Medulla oblongata (tissue), 1 donor: ENCODE data around the gene C1QL1.

Source experiments
- DNase-seq: peaks from one replicate; pipeline ENCODE4 v3.0.0-alpha.2; 2015; ENCODE audit errors: extremely low spot score

The C1QL1 gene

GRCh38 chr17:44932096-44932786 is 35.9 kb downstream of the C1QL1 start:
- DNase-seq = no peak

DNA sequence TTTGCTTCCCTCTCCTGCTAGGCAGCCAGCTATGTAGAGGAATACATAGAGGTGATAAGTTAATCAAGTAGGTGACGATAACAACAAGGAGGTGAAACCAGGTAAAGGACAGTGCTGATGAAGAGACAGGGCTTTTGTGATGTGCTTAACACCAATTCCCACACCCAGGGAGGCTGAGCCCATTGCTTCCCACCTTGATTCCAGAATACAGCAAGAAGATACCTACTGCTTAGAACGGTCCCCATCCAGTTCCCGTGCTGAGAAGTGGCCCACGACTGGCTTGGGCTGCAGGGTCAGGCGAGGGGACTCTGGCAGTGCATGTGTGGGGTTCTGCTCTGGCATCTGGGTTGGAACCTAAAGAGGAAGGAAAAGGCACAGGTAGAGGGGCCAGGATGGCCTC is 36.7 kb downstream of the C1QL1 start:
- no peak for DNase-seq

- no peak for DNase-seq
These were observed 37.4 kb downstream of the C1QL1 start for GRCh38 chr17:44930667-44931066.

DNA sequence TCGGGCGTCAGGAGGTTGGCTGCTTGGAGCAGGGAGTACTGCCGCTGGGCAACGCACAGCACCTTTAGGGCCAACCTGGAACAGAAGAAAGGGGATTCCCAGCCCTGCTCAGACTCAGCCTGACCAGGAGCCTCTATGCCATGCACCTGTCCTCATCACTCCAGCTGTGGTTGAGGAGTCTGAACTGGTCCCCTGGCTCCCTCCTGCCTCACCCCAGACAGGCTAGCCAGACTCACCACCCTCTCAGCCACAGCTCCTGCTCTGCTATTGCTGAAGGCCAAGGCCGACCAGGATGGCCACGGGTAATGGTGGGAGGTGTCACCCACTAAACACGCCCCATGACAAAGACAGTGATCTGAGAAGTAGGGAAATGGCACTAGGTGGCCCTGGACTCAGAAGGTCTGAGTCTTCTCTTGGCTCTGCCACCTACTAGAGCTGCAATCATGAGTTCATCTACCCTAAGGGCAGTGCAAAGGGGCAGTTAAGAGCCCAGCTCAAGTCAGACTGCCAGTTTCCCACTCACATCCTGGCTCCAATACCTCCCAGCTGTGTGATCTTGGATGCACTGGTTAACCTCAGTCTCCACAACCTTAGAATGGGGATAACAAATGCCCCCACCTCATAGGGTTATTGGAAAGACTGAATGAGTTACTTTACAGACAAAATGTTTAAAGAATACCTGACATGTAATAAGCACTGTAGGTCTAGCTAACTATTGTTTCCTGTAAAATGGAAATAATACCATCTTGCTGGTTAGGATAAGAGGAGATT is 39.0 kb downstream of the C1QL1 start:
- DNase-seq = no peak

DNA sequence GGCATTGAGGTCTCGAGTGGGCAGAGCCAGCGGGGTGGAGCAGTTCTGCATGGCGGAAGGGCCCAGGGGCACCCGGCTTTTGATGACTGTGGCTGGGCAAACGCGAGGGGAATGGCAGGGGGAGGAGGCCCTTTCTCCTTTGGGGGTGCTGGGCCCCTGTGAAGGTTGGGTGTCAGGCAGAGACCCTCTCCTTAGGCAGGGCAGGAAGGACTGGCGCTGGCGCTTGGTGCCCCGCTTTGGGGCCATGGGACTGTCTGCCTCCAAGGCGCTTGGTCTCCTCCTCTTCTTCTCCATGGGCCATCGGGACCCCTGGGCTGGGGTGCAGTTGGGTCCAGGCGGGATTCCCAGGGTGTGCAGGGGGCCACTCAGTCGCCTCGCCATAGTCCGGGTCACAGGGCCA is 40.0 kb downstream of the C1QL1 start:
- no peak for DNase-seq

DNA sequence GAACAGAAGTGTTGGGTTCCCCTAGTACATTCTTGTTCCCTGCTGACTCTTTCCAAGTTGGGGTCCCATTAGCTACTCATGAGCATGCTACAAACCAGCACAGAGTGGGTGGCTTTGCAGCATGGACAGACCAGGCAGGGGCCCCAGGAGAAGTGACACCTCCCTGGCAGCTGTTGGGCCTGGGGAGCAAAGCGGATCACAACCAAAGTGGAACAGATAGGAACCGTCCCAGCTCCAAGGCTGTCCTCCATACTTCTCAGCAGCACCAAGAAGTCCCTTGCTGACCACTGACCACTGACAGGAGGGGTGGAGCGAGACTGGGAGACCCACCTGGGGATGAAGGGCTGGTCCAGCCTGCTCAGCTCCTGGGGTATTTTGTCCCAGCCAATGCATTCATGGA is 40.4 kb downstream of the C1QL1 start:
- no peak for DNase-seq

GRCh38 chr17:44926821-44927525 is 41.1 kb downstream of the C1QL1 start:
- no peak for DNase-seq

- no peak for DNase-seq
These were observed 42.1 kb downstream of the C1QL1 start for GRCh38 chr17:44925731-44926697.

GRCh38 chr17:44924107-44924544 is 44.0 kb downstream of the C1QL1 start:
- no peak for DNase-seq

DNA sequence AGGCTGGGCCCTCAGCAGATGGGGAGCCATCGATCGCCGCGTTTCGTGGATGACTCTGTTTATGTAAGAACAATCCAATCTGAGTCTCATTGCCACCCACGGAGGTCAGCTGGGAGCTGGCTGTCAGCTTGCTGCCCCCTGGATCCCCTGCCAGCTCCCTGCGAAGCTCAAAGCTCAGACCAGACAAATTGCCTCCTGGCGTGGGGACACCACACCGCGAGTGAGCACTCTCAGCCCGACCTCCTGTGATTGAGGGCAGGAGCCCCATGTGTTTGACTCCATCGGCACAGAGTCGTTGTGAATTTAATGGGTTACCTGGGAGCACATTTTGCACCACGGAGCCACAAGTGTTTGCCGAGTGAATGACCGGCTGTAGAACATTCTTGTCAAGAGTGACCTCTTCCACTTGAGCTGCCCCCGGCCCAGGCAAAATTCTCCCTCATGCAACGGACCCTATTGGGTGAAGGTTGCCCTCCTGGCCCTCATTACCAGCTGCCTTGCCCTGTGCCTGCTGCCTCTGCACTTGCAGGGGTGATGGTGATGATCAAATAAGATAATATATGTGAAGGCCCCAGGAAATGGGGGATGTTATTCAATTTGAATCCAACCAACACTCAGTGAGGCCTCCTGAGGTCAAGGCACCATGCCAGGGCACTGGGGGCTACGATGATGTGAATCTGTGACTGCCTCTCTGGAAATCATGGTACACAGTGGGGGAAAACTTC is 45.2 kb downstream of the C1QL1 start:
- no peak for DNase-seq

GRCh38 chr17:44922136-44922535 is 46.0 kb downstream of the C1QL1 start:
- DNase-seq = no peak

GRCh38 chr17:44921122-44921882 is 46.8 kb downstream of the C1QL1 start:
- DNase-seq = no peak

DNA sequence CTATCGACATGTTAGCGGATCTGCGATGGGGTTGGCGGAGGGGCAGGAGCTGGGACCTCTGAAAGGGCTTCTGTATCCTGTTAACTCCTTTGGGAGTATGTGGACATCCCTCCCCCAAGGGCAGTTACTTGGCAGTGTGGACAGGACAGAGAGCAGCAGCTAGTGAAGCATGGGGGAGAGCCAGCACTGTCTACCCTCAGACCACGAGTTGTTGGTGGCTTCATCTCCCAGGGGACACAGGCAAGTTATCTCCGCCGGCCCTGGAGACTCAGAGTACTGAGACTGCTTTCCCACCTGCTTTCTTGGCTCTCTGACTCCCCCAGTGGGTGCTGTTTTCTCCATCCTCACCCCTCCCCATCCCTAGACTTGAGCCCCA is 47.5 kb downstream of the C1QL1 start:
- DNase-seq = no peak

GRCh38 chr17:44919885-44920564 is 48.1 kb downstream of the C1QL1 start:
- peak; percentile 94 for DNase-seq

DNA sequence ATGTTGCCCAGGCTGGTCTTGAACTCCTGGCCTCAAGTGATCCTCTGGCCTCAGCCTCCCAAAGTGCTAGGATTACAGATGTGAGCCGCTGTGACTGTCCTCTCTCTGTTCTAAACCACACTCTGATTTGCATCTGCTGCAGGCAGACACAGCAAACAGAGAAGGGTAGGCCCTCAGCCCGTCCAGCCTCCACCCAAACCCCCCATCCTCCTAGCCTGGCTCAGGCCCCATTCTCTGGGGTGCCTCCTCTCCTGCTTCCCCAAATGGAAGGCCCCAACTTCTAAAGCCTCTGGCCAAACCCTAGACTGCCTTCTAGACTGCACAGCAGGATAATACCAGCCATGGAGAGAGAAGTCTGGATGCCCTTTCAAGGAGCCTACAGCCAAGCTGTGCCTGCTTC is 48.7 kb downstream of the C1QL1 start:
- DNase-seq = no peak

DNA sequence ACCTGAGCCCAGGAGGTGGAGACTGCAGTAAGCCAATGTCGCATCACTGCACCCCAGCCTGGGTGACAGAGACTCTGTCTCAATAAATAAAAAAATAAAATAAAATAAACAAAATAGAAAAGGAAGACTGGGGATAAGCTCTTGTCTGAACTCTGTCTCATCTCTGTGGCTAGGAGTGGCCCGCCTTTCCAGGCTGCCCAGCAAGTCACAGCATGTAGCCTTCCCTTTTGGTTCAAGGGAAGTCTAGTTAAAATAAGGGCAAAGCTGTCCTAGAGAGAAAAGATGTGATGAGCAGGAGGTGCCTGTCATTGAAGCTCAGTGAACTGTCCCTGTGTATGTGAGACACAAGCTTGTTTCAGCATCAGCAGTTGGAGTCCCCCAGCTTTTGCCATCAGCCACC is 50.1 kb downstream of the C1QL1 start:
- DNase-seq = no peak

DNA sequence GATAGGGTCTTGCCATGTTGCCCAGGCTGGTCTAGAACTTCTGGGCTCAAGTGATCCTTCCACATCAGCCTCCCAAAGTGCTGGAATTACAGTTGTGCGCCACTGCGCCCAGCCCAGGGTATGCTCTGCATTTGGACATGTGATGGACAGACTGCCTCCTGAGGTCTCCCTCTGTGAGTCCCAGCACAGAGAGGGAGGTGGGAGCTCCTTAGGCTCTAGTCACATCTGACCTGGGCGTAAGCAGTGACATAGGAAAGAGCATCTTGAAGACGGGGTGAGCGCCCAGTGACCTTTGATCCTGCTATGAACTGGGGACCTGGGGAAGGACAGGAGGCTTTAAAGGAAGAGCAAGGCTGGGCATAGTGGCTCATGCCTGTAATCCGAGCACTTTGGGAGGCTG is 50.6 kb downstream of the C1QL1 start:
- no peak for DNase-seq

DNA sequence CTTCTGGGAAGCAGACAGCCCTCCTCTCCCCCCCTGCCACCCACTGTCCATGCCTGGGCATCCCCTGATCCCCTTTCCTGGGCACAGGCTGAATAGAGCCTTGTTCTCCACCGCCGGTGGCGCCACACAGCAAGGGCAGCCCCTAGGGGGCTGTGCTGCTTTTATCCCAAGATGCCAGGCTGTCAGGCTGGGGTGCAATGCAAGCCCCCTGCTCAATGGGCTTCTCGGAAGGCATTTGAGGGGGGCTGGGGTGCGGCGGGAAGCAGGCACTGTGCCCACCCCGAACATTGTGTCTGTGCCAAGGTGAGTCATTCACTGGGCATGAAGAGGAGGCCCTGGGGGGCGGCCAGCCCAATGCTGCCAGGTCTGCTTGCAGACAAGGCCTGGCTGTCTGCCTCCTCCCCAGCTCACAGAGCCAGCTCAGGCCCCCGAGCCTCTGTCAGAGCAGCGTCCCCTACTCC is 51.3 kb downstream of the C1QL1 start:
- DNase-seq = peak; percentile 85
